Panc1 (cell line): ENCODE measurements around the gene PHF2. TPM values are rescaled to one million over a fixed set of nuclear protein-coding genes. Genes with fewer than 3 reads are reported as not detected.

Experiments used
- ATAC-seq: fragments of 200-7000 bp; cut with Tn5 transposase; 2 replicates; pipeline ENCODE4 v1.9.1; 2020; ENCODE audit warnings: mild to moderate bottlenecking, moderate library complexity
- BruUV-seq: library from RNA; stranded (reverse); fragments of 400-500 nt; replicated peaks from 2 replicates; lab custom pipeline; 2021; lab: Mats Ljungman, UMichigan
- CTCF ChIA-PET: fragments of 300-600 bp; sonication (Branson Sonifier 250); formaldehyde crosslinking; loops from one replicate; lab custom pipeline; 2022; ENCODE audit warnings: antibody characterized with exemption; lab: Charles Lee
- POLR2A ChIA-PET: fragments of 300-600 bp; sonication (Branson Sonifier 250); formaldehyde crosslinking; loops from one replicate; lab custom pipeline; 2022; ENCODE audit warnings: antibody characterized with exemption; lab: Charles Lee
- DNase-seq: peaks from one replicate; pipeline ENCODE4 v3.0.0-alpha.2; 2010; ENCODE audit warnings: low read depth, low spot score
- H3K27ac ChIP-seq: 2 replicates; pipeline ENCODE4 v1.5.1; 2011; ENCODE audit warnings: mild to moderate bottlenecking, low read length, inconsistent platforms
- H3K27me3 ChIP-seq: fragments of 200-500 bp; sonication (Bioruptor generic); 2 replicates; pipeline ENCODE4 v1.6.0; 2014; ENCODE audit warnings: low read length, inconsistent platforms; ENCODE audit not compliant: control insufficient read depth, insufficient read depth
- H3K36me3 ChIP-seq: fragments of 200-500 bp; sonication (Bioruptor generic); 2 replicates; pipeline ENCODE4 v1.5.1; 2014; ENCODE audit warnings: inconsistent platforms, mild to moderate bottlenecking, low read length, moderate library complexity; ENCODE audit not compliant: control insufficient read depth, insufficient read depth
- H3K4me1 ChIP-seq: 2 replicates; pipeline ENCODE4 v1.5.1; 2011; ENCODE audit warnings: inconsistent platforms, mild to moderate bottlenecking, low read length, moderate library complexity; ENCODE audit not compliant: control insufficient read depth, insufficient read depth
- H3K4me3 ChIP-seq, 2 experiments: 2 replicates each; pipeline ENCODE4 v1.5.1; 2011 to 2012; ENCODE audit warnings: low read depth in 2 of 2, low read length in 2 of 2, mild to moderate bottlenecking in 2 of 2, inconsistent platforms in 1 of 2, moderate library complexity in 1 of 2
- H3K9me3 ChIP-seq: fragments of 200-500 bp; sonication (Bioruptor generic); 2 replicates; pipeline ENCODE4 v1.5.1; 2014; ENCODE audit warnings: low read depth, mild to moderate bottlenecking, inconsistent platforms, low read length, moderate library complexity; ENCODE audit not compliant: control insufficient read depth, insufficient read depth
- POLR2AphosphoS5 ChIP-seq: IDR thresholded peaks from 2 replicates; pipeline ENCODE4 v1.6.1; 2012; ENCODE audit warnings: mild to moderate bottlenecking, low read depth, low read length, moderate library complexity
- REST ChIP-seq, 2 experiments: IDR thresholded peaks; 2 replicates each; pipeline ENCODE4 v1.6.1; 2011 to 2012; ENCODE audit warnings: low read depth in 2 of 2, control low read depth in 1 of 2, low read length in 1 of 2, mild to moderate bottlenecking in 1 of 2, moderate library complexity in 1 of 2; ENCODE audit not compliant: insufficient read depth in 1 of 2
- SIN3A ChIP-seq: IDR thresholded peaks from 2 replicates; pipeline ENCODE4 v1.6.1; 2012; ENCODE audit warnings: low read depth, mild to moderate bottlenecking, low read length, moderate library complexity, borderline replicate concordance; ENCODE audit not compliant: insufficient read depth
- TCF7L2 ChIP-seq: IDR thresholded peaks from 2 replicates; pipeline ENCODE4 v1.6.1; 2011; ENCODE audit warnings: mild to moderate bottlenecking, low read depth, low read length, inconsistent platforms
- in situ Hi-C: cut with HindIII; loops from 2 replicates; pipeline ENCODE4 v1.10.0; 2016; ENCODE audit warnings: low sequenced_read_pairs, low pct_unique_long_range_greater_than_20kb
- intact Hi-C: fragments of 100-400 bp; cut with micrococcal nuclease; formaldehyde crosslinking; loops from one replicate; pipeline ENCODE4 v1.10.0; 2022; ENCODE audit not compliant: unreplicated experiment
- total RNA-seq: library from RNA; stranded (reverse); gene quantifications from one replicate; pipeline ENCODE4 v1.2.1, GENCODE V29; 2021; ENCODE audit not compliant: unreplicated experiment
- TF ChIP-seq, protein P1 (sequence below): fragments of 450-650 bp; IDR thresholded peaks from 2 replicates; pipeline ENCODE4 v1.5.1; 2017; ENCODE audit warnings: mild to moderate bottlenecking

PHF2 gene
- total RNA-seq, 1 experiment from 2014 or later: 16.6 TPM

DNA sequence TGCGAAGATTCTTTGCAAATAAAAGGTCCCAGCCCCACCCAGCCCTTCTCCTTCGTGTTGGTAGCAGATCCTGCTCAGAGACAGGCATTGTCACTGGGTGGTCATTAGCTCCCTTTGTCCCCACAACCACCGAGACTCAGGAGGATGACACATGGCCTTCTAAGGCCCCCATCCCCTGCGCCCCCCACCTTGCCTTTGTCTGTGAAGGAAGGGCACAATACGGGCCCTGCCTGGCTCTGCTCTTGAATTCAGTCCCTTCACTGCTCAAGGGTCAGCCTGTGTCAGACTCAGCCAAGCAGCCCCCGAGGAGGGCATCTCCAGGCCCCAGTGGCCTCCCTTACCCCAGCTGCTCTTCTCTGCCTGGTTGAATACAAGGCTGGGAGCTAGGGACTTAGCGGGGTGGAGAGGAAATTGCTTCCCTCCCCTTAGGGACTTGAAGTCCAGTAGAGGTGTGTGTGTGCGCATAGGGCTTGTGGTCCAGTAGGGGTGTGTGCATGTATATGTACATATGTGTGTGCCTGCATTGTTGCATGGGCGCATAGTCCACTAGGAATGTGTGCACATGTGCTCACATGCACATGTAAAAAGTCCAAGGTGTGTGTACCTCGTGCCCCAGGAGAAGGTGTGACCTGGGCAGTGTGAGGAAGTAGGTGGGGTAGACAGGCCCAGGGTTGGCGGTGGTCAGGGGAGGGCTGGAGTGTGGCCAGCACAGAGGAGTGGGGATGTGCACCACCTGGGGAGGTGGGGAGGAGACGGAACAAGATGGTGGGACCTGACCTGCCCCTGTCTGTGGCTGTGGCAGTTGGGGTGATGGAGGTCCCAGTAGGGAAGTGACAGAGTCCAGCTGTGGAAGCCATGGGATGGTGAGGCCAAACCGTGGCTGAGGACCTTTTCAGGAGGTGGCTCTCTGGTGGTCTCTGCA is 59.1 kb downstream of the PHF2 start:
- POLR2A ChIA-PET: no interaction called here
- no peak overlapping the region for H3K4me3 ChIP-seq
- no peaks in the 10 kb centered on the region for H3K9me3 ChIP-seq
- TF ChIP-seq, protein P1, sequence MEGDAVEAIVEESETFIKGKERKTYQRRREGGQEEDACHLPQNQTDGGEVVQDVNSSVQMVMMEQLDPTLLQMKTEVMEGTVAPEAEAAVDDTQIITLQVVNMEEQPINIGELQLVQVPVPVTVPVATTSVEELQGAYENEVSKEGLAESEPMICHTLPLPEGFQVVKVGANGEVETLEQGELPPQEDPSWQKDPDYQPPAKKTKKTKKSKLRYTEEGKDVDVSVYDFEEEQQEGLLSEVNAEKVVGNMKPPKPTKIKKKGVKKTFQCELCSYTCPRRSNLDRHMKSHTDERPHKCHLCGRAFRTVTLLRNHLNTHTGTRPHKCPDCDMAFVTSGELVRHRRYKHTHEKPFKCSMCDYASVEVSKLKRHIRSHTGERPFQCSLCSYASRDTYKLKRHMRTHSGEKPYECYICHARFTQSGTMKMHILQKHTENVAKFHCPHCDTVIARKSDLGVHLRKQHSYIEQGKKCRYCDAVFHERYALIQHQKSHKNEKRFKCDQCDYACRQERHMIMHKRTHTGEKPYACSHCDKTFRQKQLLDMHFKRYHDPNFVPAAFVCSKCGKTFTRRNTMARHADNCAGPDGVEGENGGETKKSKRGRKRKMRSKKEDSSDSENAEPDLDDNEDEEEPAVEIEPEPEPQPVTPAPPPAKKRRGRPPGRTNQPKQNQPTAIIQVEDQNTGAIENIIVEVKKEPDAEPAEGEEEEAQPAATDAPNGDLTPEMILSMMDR: no peak
- no peak for TF ChIP-seq SIN3A
- TF ChIP-seq POLR2AphosphoS5: no peak
- no peak for TF ChIP-seq REST (IDR thresholded peaks at IDR 0.05; ENCODE audit: insufficient read depth in 1 of 2, low read depth in 2 of 2, low read length in 1 of 2)
- TF ChIP-seq TCF7L2: no peak
- intact Hi-C loops: no loop called here
- BruUV-seq: no TSS peak
- no peaks in the 10 kb centered on the region for H3K36me3 ChIP-seq
- CTCF ChIA-PET: no interaction called here
- no peaks in the 10 kb centered on the region for H3K27me3 ChIP-seq
- no peak for DNase-seq
- in situ Hi-C loops: no loop called here
- H3K27ac ChIP-seq: no peak overlapping the region
- no peak for ATAC-seq
- H3K4me1 ChIP-seq: no peaks in the 10 kb centered on the region

DNA sequence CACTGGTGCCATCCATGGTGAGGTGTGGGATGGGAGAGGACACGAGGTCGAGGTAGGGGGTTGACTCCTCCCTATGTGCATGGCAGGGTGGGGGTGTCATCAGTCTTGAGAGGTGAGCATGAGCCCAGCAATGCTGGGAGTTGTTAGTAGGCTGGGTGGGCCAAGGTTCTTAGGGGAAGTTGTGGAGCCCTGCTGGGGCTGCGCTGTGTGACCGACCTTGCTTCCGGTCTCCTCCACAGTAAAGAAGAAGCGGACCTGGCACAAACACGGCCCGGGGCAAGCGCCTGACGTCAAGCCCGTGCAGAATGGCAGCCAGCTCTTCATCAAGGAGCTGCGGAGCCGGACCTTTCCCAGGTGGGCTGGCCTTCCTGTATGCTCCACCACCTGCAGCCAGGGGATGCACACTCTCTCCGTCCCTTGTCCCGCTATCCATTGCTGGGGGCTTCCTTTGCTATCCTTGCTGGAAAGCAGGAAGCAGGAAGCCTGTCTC is 59.8 kb downstream of the PHF2 start:
- in situ Hi-C loops: no loop called here
- POLR2A ChIA-PET: interaction anchor here (0.7 kb wide), 1 partner anchor 311 kb away, joined by 5 read pairs; no protein-coding TSS in a partner anchor

More for the DNA sequence above, 59.8 kb downstream of the PHF2 start:
- DNase-seq (no peak), ATAC-seq (no peak)
- TF ChIP-seq TCF7L2 (no peak), REST (IDR thresholded peaks at IDR 0.05; ENCODE audit: insufficient read depth in 1 of 2, low read depth in 2 of 2, low read length in 1 of 2) (no peak), POLR2AphosphoS5 (no peak), SIN3A (no peak)
- TF ChIP-seq, protein P1: no peak
- no TSS peak for BruUV-seq
- no peak overlapping the region for H3K27ac ChIP-seq
- no peaks in the 10 kb centered on the region for H3K27me3 ChIP-seq
- intact Hi-C loops: no loop called here
- no peaks in the 10 kb centered on the region for H3K4me1 ChIP-seq
- H3K9me3 ChIP-seq: no peaks in the 10 kb centered on the region
- H3K4me3 ChIP-seq: no peak overlapping the region
- H3K36me3 ChIP-seq: no peaks in the 10 kb centered on the region
- CTCF ChIA-PET: no interaction called here
